Keratinocyte (primary cell): ENCODE results near the gene SH3PXD2A. TPM values are rescaled to one million over a fixed set of nuclear protein-coding genes. Genes with fewer than 3 reads are reported as not detected.
A peak's percentile ranks its signal among the peaks of the same experiment; 100 is the strongest.

Source experiments
- DNase-seq: peaks from one replicate; pipeline ENCODE4 v3.0.0-alpha.2; 2011; ENCODE audit warnings: low read depth, missing footprints, low spot score
- FAIRE-seq: peaks from 2 replicates; lab custom pipeline; 2011; peaks lifted over from hg19 to GRCh38; lab: Jason Lieb, UNC
- H2AFZ ChIP-seq: 2 replicates; pipeline ENCODE4 v1.6.0; 2012; ENCODE audit warnings: low read length, control low read depth, inconsistent platforms; ENCODE audit not compliant: control insufficient read depth
- H3K27ac ChIP-seq: 2 replicates; pipeline ENCODE4 v1.5.1; 2011; ENCODE audit warnings: low read length; ENCODE audit not compliant: control insufficient read depth, insufficient read depth
- H3K27me3 ChIP-seq: 3 replicates; pipeline ENCODE4 v1.6.0; 2011; ENCODE audit warnings: low read length; ENCODE audit not compliant: control insufficient read depth, insufficient read depth; ENCODE audit errors: extremely low read depth
- H3K36me3 ChIP-seq, 2 experiments: 2 replicates in 1 of 2; 3 replicates in 1 of 2; pipeline ENCODE4 v1.5.1; 2011; ENCODE audit warnings: low read length in 2 of 2, mild to moderate bottlenecking in 1 of 2; ENCODE audit not compliant: control insufficient read depth in 2 of 2, insufficient read depth in 2 of 2; ENCODE audit errors: extremely low read depth in 1 of 2
- H3K4me1 ChIP-seq: 3 replicates; pipeline ENCODE4 v1.5.1; 2011; ENCODE audit warnings: low read length; ENCODE audit not compliant: control insufficient read depth, insufficient read depth; ENCODE audit errors: extremely low read depth
- H3K4me2 ChIP-seq: 3 replicates; pipeline ENCODE4 v1.6.0; 2011; ENCODE audit warnings: low read depth, low read length; ENCODE audit not compliant: control insufficient read depth, insufficient read depth; ENCODE audit errors: extremely low read depth
- H3K4me3 ChIP-seq, 3 experiments: fragments of 200-600 bp in 1 of 3; sonication (generic) in 1 of 3; 2 replicates in 2 of 3; 3 replicates in 1 of 3; pipeline ENCODE4 v1.5.1; 2011 to 2016; ENCODE audit warnings: low read length in 3 of 3, mild to moderate bottlenecking in 3 of 3, control low read depth in 2 of 3, inconsistent platforms in 1 of 3, low read depth in 1 of 3, mixed read lengths in 1 of 3, mixed run types in 1 of 3, moderate library complexity in 1 of 3; ENCODE audit not compliant: control insufficient read depth in 2 of 3, insufficient read depth in 2 of 3; ENCODE audit errors: extremely low read depth in 1 of 3
- H3K79me2 ChIP-seq: 2 replicates; pipeline ENCODE4 v1.6.0; 2012; ENCODE audit warnings: low read length; ENCODE audit not compliant: control insufficient read depth, insufficient read depth
- H3K9ac ChIP-seq: 3 replicates; pipeline ENCODE4 v1.6.0; 2011; ENCODE audit warnings: low read length; ENCODE audit not compliant: control insufficient read depth, insufficient read depth; ENCODE audit errors: extremely low read depth
- H3K9me1 ChIP-seq: 3 replicates; pipeline ENCODE4 v1.6.0; 2011; ENCODE audit warnings: low read length; ENCODE audit not compliant: control insufficient read depth, insufficient read depth; ENCODE audit errors: extremely low read depth
- H3K9me3 ChIP-seq: 2 replicates; pipeline ENCODE4 v1.5.1; 2012; ENCODE audit warnings: low read depth, low read length; ENCODE audit not compliant: control insufficient read depth
- H4K20me1 ChIP-seq: 3 replicates; pipeline ENCODE4 v1.6.0; 2011; ENCODE audit warnings: low read length; ENCODE audit not compliant: control insufficient read depth, insufficient read depth; ENCODE audit errors: extremely low read depth
- CTCF ChIP-seq, 3 experiments: IDR thresholded peaks in 1 of 3; conservative IDR thresholded peaks in 1 of 3; optimal IDR thresholded peaks in 1 of 3; 2 replicates in 2 of 3; 3 replicates in 1 of 3; pipeline versions ENCODE3 to v1.5.1; 2011; ENCODE audit warnings: low read length in 3 of 3, mild to moderate bottlenecking in 3 of 3, moderate library complexity in 2 of 3, control low read depth in 1 of 3, inconsistent platforms in 1 of 3; ENCODE audit not compliant: insufficient read depth in 2 of 3; ENCODE audit errors: extremely low read depth in 1 of 3
- EZH2 ChIP-seq: IDR thresholded peaks from one replicate; pipeline ENCODE4 v1.6.1; 2012; ENCODE audit warnings: inconsistent platforms, mild to moderate bottlenecking, low read length, moderate library complexity
- dilution Hi-C: fragments of 300-500 bp; cut with MboI; formaldehyde crosslinking; loops from one replicate; pipeline ENCODE4 v1.7.0; 2020; ENCODE audit warnings: low sequenced_read_pairs; ENCODE audit not compliant: extremely low pct_ligation_motif_present
- polyA plus RNA-seq, 5 experiments: library from polyadenylated mRNA; depleted of rRNA in 3 of 5; stranded (reverse) in 3 of 5; stranded (forward) in 1 of 5; unstranded in 1 of 5; fragments of >200 nt; gene quantifications; 1 replicate in 1 of 5; 2 replicates in 3 of 5; 3 replicates in 1 of 5; pipeline versions ENCODE4 v1.2.1 to v1.2.3, GENCODE V29; 2011 to 2012; ENCODE audit warnings: missing spikeins in 2 of 5, low read depth in 1 of 5, low replicate concordance in 1 of 5

Gene SH3PXD2A
- polyA plus RNA-seq, 1 donor (not counting 4 experiments of a cell fraction or from before 2014, with no cell fraction given), result 33.9 TPM

GRCh38 chr10:103894441-103894864, 39.1 kb upstream of the SH3PXD2A start:
- H2AFZ ChIP-seq, result peak overlapping the region; percentile 19
- H3K4me2 ChIP-seq, result peak overlapping the region; percentile 34
- FAIRE-seq, result peak; percentile 69
- H3K4me1 ChIP-seq, result peaks cover 41% of the 10 kb centered on the region
- no peaks in the 10 kb centered on the region for H3K79me2 ChIP-seq
- TF ChIP-seq EZH2 (no peak), CTCF (optimal IDR thresholded peaks at IDR 0.05 in 1 of 3, IDR thresholded peaks at IDR 0.05 in 1 of 3, conservative IDR thresholded peaks at IDR 0.05 in 1 of 3; ENCODE audit: extremely low read depth in 1 of 3, insufficient read depth in 2 of 3, low read length in 3 of 3) (no peak)
- H3K4me3 ChIP-seq, result no peak overlapping the region
- H3K9ac ChIP-seq, result no peak overlapping the region
- no peak for DNase-seq
- peak overlapping the region; percentile 47 for H3K27ac ChIP-seq
- peaks cover 14 to 36% of the 10 kb centered on the region in 2 experiments for H3K36me3 ChIP-seq
- H3K27me3 ChIP-seq, result no peaks in the 10 kb centered on the region
- dilution Hi-C loops, result no loop called here
- no peaks in the 10 kb centered on the region for H3K9me3 ChIP-seq
- no peaks in the 10 kb centered on the region for H3K9me1 ChIP-seq
- H4K20me1 ChIP-seq, result no peaks in the 10 kb centered on the region

- H3K9me3 ChIP-seq, result no peaks in the 10 kb centered on the region
- H3K36me3 ChIP-seq, result peaks cover 12 to 30% of the 10 kb centered on the region in 2 experiments
- H3K4me1 ChIP-seq, result peaks cover 46% of the 10 kb centered on the region
- H3K79me2 ChIP-seq, result no peaks in the 10 kb centered on the region
- peak overlapping the region; percentile 47 for H3K27ac ChIP-seq
- peak overlapping the region; percentile 34 for H3K4me2 ChIP-seq
- TF ChIP-seq EZH2 (no peak), CTCF (optimal IDR thresholded peaks at IDR 0.05 in 1 of 3, IDR thresholded peaks at IDR 0.05 in 1 of 3, conservative IDR thresholded peaks at IDR 0.05 in 1 of 3; ENCODE audit: extremely low read depth in 1 of 3, insufficient read depth in 2 of 3, low read length in 3 of 3) (no peak)
- H2AFZ ChIP-seq, result no peak overlapping the region
- DNase-seq, result no peak
- dilution Hi-C loops, result no loop called here
- no peak for FAIRE-seq
- H3K4me3 ChIP-seq, result no peak overlapping the region
- no peaks in the 10 kb centered on the region for H3K9me1 ChIP-seq
- no peaks in the 10 kb centered on the region for H3K27me3 ChIP-seq
- H3K9ac ChIP-seq, result no peak overlapping the region
- H4K20me1 ChIP-seq, result no peaks in the 10 kb centered on the region
Measured at GRCh38 chr10:103893817-103894216, 38.4 kb upstream of the SH3PXD2A start.
